Upper lobe of left lung (tissue), 6 donors: ENCODE results near the gene PITPNM1. TPM values are rescaled to one million over a fixed set of nuclear protein-coding genes. Genes with fewer than 3 reads are reported as not detected.

Experiments
- ATAC-seq, 2 donors: fragments of 200-7000 bp; cut with Tn5 transposase; one replicate each; pipeline ENCODE4 v1.9.1; 2022; ENCODE audit warnings: mild to moderate bottlenecking in 2 of 2, moderate library complexity in 2 of 2; ENCODE audit not compliant: low FRiP score in 2 of 2
- DNase-seq, 2 donors: peaks; one replicate each; pipeline ENCODE4 v3.0.0-alpha.2; 2019 to 2020
- H3K27ac ChIP-seq, 4 donors: fragments of 200-600 bp; sonication (generic); one replicate each; pipeline ENCODE4 v1.5.1; 2016 to 2019
- H3K27me3 ChIP-seq, 4 donors: fragments of 200-600 bp; sonication (generic); one replicate each; pipeline ENCODE4 v1.5.1; 2017 to 2019
- H3K36me3 ChIP-seq, 4 donors: fragments of 200-600 bp; sonication (generic); one replicate each; pipeline ENCODE4 v1.5.1; 2016 to 2019
- H3K4me1 ChIP-seq, 4 donors: fragments of 200-600 bp; sonication (generic); one replicate each; pipeline ENCODE4 v1.5.1; 2018 to 2019
- H3K4me3 ChIP-seq, 4 donors: fragments of 200-600 bp; sonication (generic); one replicate each; pipeline ENCODE4 v1.5.1; 2017 to 2019; ENCODE audit warnings: mild to moderate bottlenecking in 2 of 4, moderate library complexity in 1 of 4
- H3K9me3 ChIP-seq, 4 donors: fragments of 200-600 bp; sonication (generic); one replicate each; pipeline ENCODE4 v1.5.1; 2018 to 2019
- EP300 ChIP-seq, 4 donors: sonication (generic); formaldehyde crosslinking; IDR thresholded peaks; one replicate each; pipeline ENCODE4 v1.5.1; 2017; ENCODE audit warnings: antibody characterized with exemption in 4 of 4, control low read depth in 2 of 4
- POLR2A ChIP-seq, 4 donors: fragments of 450-650 bp; IDR thresholded peaks; one replicate each; pipeline ENCODE4 v1.5.1; 2016 to 2017; ENCODE audit warnings: antibody characterized with exemption in 4 of 4, mild to moderate bottlenecking in 2 of 4
- POLR2AphosphoS5 ChIP-seq, 2 donors: sonication (generic); formaldehyde crosslinking; IDR thresholded peaks; one replicate each; pipeline ENCODE4 v1.5.1; 2017; ENCODE audit warnings: antibody characterized with exemption in 2 of 2
- WGBS, 2 donors: methylation state at CpG; one replicate each; pipeline ENCODE4 v1.1.5; 2017 to 2018; 5-methylcytosine and 5-hydroxymethylcytosine counted together
- small RNA-seq, 4 donors: library from RNA; depleted of rRNA; stranded (forward); fragments of <200 nt; gene quantifications; one replicate each; pipeline ENCODE3, GENCODE V24; 2016
- total RNA-seq, 6 donors: library from RNA; depleted of rRNA in 4 of 6; stranded (reverse); fragments of >200 nt in 4 of 6; gene quantifications; one replicate each; pipeline versions ENCODE4 v1.1.0 to v1.2.1, GENCODE V29; 2016 to 2021
- TF ChIP-seq, protein P1 (sequence below), 6 experiments: fragments of 450-650 bp in 4 of 6; fragments of 200-600 bp in 2 of 6; sonication (generic) in 2 of 6; IDR thresholded peaks; one replicate each; pipeline ENCODE4 v1.5.1; 2016 to 2019; ENCODE audit warnings: antibody characterized with exemption in 6 of 6
- donor health status: DM: no; HTN: no; CAD: no; lungs with moderate emphysema.
- donor health status: DM: no; HTN: yes; CAD: no; lungs with severe emphysema.

PITPNM1 gene
- total RNA-seq, 6 donors from 2014 or later, result 32.0 to 90.1 (median 40.7) TPM

- ATAC-seq (no peak), DNase-seq (no peak)
- Histone ChIP-seq H3K27me3 (no peaks in the 10 kb centered on the region), H3K36me3 (peaks cover 0 to 16% (median 12%) of the 10 kb centered on the region in 4 donors), H3K27ac (no peak overlapping the region), H3K4me3 (no peak overlapping the region), H3K9me3 (no peaks in the 10 kb centered on the region), H3K4me1 (peaks cover 12 to 30% (median 23%) of the 10 kb centered on the region in 4 donors)
- WGBS, 2 donors, result 76 to 98% methylated on average over 5 of the region's 5 CpGs
- TF ChIP-seq POLR2AphosphoS5 (IDR thresholded peaks at IDR 0.05) (no peak), EP300 (IDR thresholded peaks at IDR 0.05) (no peak), POLR2A (IDR thresholded peaks at IDR 0.05) (no peak)
- TF ChIP-seq, protein P1, sequence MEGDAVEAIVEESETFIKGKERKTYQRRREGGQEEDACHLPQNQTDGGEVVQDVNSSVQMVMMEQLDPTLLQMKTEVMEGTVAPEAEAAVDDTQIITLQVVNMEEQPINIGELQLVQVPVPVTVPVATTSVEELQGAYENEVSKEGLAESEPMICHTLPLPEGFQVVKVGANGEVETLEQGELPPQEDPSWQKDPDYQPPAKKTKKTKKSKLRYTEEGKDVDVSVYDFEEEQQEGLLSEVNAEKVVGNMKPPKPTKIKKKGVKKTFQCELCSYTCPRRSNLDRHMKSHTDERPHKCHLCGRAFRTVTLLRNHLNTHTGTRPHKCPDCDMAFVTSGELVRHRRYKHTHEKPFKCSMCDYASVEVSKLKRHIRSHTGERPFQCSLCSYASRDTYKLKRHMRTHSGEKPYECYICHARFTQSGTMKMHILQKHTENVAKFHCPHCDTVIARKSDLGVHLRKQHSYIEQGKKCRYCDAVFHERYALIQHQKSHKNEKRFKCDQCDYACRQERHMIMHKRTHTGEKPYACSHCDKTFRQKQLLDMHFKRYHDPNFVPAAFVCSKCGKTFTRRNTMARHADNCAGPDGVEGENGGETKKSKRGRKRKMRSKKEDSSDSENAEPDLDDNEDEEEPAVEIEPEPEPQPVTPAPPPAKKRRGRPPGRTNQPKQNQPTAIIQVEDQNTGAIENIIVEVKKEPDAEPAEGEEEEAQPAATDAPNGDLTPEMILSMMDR (IDR thresholded peaks at IDR 0.05), result no peak
Observed at GRCh38 chr11:67445515-67445914, 59.6 kb downstream of the PITPNM1 start.

DNA sequence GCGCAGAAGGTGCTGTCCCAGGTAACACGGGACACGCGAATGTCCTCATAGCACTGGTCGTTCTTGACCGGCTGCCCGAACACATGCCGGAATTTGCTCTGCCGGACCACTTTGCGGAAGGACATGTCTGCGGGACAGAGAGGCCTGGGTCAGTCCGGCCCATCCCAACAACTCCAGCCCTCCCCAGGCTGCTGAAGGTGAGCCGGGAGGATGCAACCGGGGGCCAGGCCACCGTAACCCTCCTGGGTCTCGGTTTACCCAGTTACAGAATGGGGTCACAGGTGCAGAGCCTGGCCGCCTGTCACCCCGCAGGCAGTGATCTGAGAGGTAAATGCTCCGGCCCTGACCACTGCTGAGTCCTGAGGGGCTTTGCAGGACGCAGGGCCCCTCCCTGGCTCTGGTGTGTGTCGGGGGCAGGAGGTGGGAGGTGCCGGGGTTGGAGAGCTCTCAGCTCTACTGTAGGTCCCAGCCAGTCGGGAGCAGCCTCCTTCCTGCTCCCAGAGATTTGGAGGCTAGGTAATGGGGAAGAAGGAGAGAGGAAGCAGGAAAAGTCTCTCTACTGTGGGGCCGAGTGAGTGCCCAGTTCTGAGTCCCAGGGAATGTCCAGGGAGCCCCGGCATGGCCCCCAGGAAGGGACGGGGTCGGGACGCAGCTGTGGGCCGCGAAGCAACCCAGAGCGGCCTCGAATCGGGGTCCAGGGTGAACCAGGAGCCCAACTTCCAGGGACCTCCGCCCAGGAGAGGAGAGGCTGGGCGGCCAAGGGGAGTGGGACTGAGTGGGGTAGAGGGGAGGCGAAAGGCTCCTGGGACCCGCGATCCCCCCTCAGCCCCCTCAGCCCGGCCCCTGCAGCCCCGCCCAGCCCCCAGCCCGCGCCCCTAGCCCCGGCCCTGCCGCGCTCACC, 62.4 kb downstream of the PITPNM1 start:
- TF ChIP-seq EP300 (IDR thresholded peaks at IDR 0.05), result no peak
- no peak for TF ChIP-seq POLR2AphosphoS5 (IDR thresholded peaks at IDR 0.05)
- no peak for TF ChIP-seq POLR2A (IDR thresholded peaks at IDR 0.05)
- TF ChIP-seq, protein P1 (IDR thresholded peaks at IDR 0.05), result no peak
- Histone ChIP-seq H3K4me1 (peaks cover 20 to 49% (median 29%) of the 10 kb centered on the region in 4 donors), H3K27me3 (no peaks in the 10 kb centered on the region), H3K27ac (peak overlapping the region; percentile 91 to 97 (median 95)), H3K36me3 (peaks cover 0 to 44% (median 33%) of the 10 kb centered on the region in 4 donors), H3K4me3 (peak overlapping the region; percentile 80 to 95 (median 91)), H3K9me3 (no peaks in the 10 kb centered on the region)
- peak in 1 of 2 donors; percentile 1 for ATAC-seq
- DNase-seq, result no peak
- 18 to 38% methylated on average over 20 to 39 of the region's 45 CpGs for WGBS, 2 donors

Small RNAs within 50 kb of the gene (small RNA-seq; reads per million reads assigned to genes)
- 0 to 0.33 (median 0.07) reads per million in 4 donors for gene MIR6752

Other genes with a start within 250 kb of the PITPNM1 start
- gene GRK2, start 238.9 kb downstream of the PITPNM1 start, total RNA-seq, result 100 to 1,000 TPM in 4 of 6 donors, 10 to 100 TPM in 2; 76.9 to 232 (median 117) TPM
- 100 to 1,000 TPM in 2 of 6 donors, 10 to 100 TPM in 4; 47.4 to 221 (median 78.3) TPM for gene ANKRD13D, start 216.1 kb downstream of the PITPNM1 start, total RNA-seq
- 10 to 100 TPM; 35.9 to 99.2 (median 53.8) TPM for gene SSH3, start 201.8 kb downstream of the PITPNM1 start, total RNA-seq
- gene POLD4, start 151.8 kb downstream of the PITPNM1 start, total RNA-seq, result 100 to 1,000 TPM in 4 of 6 donors, 10 to 100 TPM in 2; 55.5 to 173 (median 106) TPM
- 10 to 100 TPM in 2 of 6 donors, 1 to 10 TPM in 4; 3.7 to 29.5 (median 6.0) TPM for gene CLCF1, start 131.8 kb downstream of the PITPNM1 start, total RNA-seq
- gene RAD9A, start 113.4 kb downstream of the PITPNM1 start, total RNA-seq, result 100 to 1,000 TPM in 1 of 6 donors, 10 to 100 TPM in 5; 20.4 to 115 (median 28.2) TPM
- gene PPP1CA, start 103.5 kb downstream of the PITPNM1 start, total RNA-seq, result 100 to 1,000 TPM in 3 of 6 donors, 10 to 100 TPM in 3; 83.8 to 191 (median 135) TPM
- 10 to 100 TPM in 5 of 6 donors, 1 to 10 TPM in 1; 8.4 to 45.3 (median 32.7) TPM for gene TBC1D10C, start 101.3 kb downstream of the PITPNM1 start, total RNA-seq
- gene CARNS1, start 89.7 kb downstream of the PITPNM1 start, total RNA-seq, result 1 to 10 TPM in 2 of 6 donors, under 1 TPM in 4; 0.49 to 4.2 (median 0.89) TPM
- 10 to 100 TPM; 35.2 to 94.3 (median 50.4) TPM for gene RPS6KB2, start 76.9 kb downstream of the PITPNM1 start, total RNA-seq
- 10 to 100 TPM; 12.8 to 34.0 (median 18.0) TPM for gene PTPRCAP, start 67.7 kb downstream of the PITPNM1 start, total RNA-seq
- gene CORO1B, start 61.9 kb downstream of the PITPNM1 start, total RNA-seq, result 100 to 1,000 TPM in 4 of 6 donors, 10 to 100 TPM in 2; 49.0 to 178 (median 118) TPM
- not detected for gene GPR152, start 52.6 kb downstream of the PITPNM1 start, total RNA-seq
- gene CABP4, start 50.0 kb downstream of the PITPNM1 start, total RNA-seq, result 1 to 10 TPM; 1.5 to 4.7 (median 2.3) TPM
- gene TMEM134, start 36.1 kb downstream of the PITPNM1 start, total RNA-seq, result 100 to 1,000 TPM in 1 of 6 donors, 10 to 100 TPM in 5; 51.2 to 102 (median 75.2) TPM
- 100 to 1,000 TPM in 1 of 6 donors, 10 to 100 TPM in 5; 51.1 to 101 (median 75.3) TPM for gene AIP, start 22.3 kb downstream of the PITPNM1 start, total RNA-seq
- 100 to 1,000 TPM in 2 of 6 donors, 10 to 100 TPM in 4; 36.7 to 119 (median 89.0) TPM for gene CDK2AP2, start 2.8 kb upstream of the PITPNM1 start, total RNA-seq
- gene CABP2, start 18.1 kb upstream of the PITPNM1 start, total RNA-seq, result not detected
- gene GSTP1, start 78.4 kb upstream of the PITPNM1 start, total RNA-seq, result 1,000 to 10,000 TPM in 4 of 6 donors, 100 to 1,000 TPM in 2; 600 to 1,952 (median 1,144) TPM
- 100 to 1,000 TPM; 169 to 395 (median 205) TPM for gene NDUFV1, start 101.6 kb upstream of the PITPNM1 start, total RNA-seq
- gene NUDT8, start 124.6 kb upstream of the PITPNM1 start, total RNA-seq, result 10 to 100 TPM in 4 of 6 donors, 1 to 10 TPM in 1, not detected in 1; 4.3 to 17.8 (median 13.9) TPM
- gene TBX10, start 134.4 kb upstream of the PITPNM1 start, total RNA-seq, result not detected
- gene ACY3, start 145.4 kb upstream of the PITPNM1 start, total RNA-seq, result 1 to 10 TPM in 1 of 6 donors, under 1 TPM in 1, not detected in 4; 0.37 to 3.2 TPM
- 1 to 10 TPM in 2 of 6 donors, under 1 TPM in 3, not detected in 1; 0.30 to 6.4 (median 0.86) TPM for gene ALDH3B2, start 169.3 kb upstream of the PITPNM1 start, total RNA-seq